ENCODE data around the gene UCN3.

Gene UCN3, protein sequence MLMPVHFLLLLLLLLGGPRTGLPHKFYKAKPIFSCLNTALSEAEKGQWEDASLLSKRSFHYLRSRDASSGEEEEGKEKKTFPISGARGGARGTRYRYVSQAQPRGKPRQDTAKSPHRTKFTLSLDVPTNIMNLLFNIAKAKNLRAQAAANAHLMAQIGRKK

DNA sequence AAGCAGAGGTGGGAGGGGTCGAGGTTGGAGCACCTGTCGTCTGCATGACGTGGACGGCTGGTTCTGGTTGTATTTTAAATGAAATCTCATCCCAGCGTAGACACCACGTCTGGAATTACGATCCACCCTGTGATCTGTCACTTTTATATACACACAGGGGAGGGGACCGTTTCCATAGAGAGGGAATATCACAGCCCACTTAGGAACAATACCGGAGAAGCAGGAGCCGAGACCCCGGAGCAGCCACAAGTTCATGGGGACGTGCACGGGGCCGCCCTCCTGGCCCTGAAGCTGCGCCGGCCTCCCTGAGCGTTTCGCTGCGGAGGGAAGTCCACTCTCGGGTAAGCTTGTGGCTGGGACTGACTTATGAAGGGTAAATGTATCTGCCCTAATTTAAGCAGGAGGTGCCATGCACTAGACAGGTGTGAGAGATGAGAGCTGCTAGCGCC is at the start of gene UCN3:
UCN3 (plus strand) TSS at position 77 of the 449 bp plus-strand sequence. CDS start 8,755 bp downstream, outside the sequence.
- no peak for DNase-seq (ENCODE audit: low spot score)

DNA sequence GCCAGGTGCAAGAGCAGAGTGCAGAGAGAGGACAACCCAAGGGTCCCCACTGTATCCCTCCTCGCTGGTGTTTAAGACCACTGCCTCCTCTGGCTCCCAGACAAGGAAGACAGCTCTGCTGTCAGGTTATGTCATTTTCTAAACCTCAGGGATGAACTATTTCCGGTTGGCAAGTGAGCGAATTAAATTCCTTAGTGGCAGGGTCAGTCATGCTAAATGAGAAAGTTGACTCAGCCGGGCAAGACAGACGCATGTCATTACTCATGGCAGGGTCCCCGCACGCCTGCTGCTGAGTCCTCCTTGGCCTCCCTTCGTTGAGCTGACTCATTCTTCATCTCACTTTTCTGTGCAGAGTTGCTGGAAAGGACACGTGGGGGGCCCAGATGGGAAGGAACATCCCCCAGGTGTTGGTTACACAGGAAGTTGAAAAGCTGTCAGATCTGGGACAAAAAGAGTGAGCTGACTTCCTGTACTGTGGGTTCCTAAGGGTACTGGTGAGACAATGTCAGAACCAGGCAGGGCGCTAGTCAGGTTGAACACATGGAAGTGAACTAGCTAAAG is 47.1 kb upstream of the UCN3 start:
- peak; percentile 73 for DNase-seq (ENCODE audit: low spot score)

DNA sequence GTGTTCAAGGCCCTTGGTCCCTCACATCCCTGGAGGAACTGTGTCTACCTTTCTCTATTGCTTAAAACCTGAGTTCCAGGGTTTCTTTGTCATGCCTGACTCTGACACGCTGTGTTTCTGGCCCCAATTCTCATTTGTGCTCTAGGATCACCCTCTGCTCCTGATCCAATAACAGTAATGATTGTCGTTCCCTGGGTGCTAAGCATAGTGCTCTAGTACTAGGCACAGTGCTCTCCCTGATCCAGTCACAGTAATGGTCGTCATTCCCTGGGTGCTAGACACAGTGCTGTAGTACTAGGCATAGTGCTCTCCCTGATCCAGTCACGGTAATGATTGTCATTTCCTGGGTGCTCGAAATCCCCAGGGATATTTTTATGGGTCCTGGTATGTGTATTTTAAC is 46.6 kb upstream of the UCN3 start:
- DNase-seq (ENCODE audit: low spot score), result no peak

DNA sequence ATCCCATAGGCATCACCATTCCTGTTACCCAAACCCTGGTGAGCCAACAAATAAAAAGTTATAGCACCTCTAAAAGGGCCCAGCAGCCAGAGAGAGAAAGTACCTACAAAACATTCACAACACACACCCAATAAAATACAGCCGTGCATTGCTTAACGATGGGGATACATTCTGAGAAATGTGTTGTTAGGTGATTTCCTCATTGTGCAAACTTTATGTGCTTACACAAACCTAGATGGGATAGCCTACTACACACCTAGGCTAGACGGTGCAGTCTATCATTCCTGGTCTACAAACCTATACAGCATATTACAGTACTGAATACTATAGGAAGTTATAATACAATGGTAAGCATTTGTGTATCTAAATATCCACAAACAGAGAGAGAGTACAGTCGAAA is 44.9 kb upstream of the UCN3 start:
- no peak for DNase-seq (ENCODE audit: low spot score)

DNA sequence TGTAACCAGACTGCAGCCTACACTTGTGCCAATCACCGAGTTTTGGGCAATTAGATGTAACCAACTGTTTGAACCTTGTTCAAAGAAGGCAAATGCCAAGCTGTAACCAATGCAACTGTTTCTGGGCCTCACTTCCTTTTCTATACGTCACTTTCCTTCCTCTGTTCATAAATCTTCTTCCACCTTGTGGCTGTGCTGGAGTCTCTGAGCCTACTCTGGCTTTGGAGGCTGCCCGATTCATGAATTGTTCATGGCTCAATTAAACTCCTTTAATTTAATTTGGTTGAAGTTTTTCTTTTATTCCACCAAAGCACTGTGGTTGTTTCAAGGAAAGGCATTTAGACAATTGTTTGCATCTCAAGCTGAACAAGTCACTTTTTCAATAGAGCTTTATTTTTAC is 43.5 kb upstream of the UCN3 start:
- no peak for DNase-seq (ENCODE audit: low spot score)

DNA sequence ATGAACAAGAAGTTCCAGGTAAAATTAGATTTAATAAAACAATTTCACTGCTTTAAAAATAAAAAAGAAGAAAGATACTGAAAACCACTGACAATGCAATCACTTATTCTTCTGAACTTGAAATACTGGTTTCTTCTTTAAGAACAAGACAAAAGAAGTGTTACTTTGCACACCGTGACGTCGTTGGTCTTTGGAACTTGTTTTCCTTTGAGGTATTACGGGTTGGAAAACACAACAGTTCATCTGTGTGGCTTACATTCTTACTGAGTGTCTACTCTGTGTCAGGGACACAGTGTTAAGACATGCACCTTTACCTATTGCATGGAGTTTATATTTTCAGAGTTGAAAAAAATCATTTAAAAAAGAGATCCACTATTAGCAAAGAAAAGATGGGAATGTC is 41.3 kb upstream of the UCN3 start:
- DNase-seq (ENCODE audit: low spot score), result no peak

DNA sequence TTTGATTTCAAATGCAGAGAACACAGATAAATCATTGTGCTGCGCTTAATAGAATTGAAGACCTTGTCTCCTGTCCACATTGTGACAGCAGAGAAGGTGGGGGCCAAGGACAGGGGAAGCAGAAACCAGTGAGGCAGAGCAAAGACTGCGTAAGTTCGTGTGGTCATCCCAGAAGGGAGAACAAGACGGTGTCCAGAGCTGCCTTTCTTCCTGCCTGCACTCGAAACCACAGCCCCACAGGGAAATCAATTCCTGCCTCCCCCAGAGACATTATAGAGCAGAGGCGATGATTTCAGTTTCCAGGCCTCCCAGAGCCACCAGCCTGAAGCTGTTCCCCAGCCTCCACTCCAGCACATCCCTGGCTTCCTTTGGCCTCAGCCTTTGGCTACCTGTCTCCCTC is 39.7 kb upstream of the UCN3 start:
- DNase-seq (ENCODE audit: low spot score), result no peak

DNA sequence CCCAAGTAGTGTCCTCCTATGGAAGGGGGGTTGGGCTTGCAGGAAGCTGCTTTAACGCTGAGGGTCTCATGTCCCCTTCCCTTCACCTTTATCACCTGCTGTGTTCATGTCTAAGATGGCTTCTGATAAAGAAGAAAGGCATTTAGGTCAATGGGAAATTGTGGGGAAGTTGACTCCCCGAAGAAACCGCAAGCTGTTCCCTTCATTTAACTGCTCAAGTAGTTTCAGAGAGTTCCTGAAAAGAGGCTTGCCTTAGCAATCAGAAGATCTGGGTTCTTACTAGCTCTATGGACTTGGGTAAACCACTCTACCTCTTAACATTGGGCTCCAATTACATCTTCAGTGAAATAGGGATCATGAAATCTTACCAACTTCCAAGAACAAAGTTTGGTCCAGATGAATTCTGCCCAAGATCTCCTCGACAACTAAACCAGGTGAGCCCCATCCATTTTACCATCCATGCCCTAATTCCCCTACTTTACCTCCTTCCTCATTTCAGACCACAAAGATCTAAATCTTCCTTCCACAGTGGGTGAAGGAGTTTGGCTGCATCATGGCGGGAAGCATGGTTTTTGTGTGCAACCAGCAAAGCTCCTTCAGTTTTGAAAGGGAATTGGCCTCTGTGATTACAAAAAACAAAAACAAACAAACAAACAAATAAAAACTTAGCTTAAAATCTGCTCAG is 30.4 kb upstream of the UCN3 start:
- DNase-seq (ENCODE audit: low spot score), result no peak

DNA sequence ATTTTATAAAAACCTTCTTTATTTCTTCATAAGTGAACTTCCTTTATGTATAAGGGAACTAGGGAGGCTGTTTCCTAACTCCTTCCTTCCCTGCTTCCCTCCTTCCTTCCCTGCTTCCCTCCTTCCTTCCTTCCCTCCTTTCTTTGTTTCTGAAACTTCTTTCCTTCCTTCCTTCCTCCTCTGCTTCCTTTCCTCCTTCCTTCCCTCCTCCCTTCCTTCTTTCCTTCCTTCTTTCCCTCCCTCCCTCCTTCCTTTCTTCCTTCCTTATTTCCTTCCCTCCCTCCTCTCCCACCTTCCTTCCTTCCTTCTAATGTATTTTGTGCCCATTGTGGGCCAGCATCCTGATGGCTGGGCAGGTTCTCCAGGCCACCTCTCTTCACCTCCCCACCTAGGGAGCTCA is 26.8 kb upstream of the UCN3 start:
- DNase-seq (ENCODE audit: low spot score), result no peak

DNA sequence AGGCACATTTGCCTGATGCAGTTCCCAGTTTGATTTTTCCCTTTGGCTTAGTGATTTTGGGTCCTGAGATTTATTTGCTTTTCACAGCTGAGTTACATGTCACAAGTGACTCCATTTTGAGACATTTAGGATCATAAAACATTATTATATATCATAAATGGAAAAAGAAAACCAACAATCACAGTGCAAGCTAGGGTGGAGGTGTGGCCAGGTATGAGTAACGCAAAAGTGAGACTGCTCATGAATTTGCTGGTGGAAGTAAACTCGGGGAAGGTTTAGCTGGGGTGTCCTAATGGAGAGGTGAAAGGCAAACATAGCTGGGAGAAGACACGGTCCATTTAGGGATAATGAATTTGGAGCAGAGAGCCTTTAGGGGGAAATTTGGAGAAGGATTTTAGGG is 21.7 kb upstream of the UCN3 start:
- DNase-seq (ENCODE audit: low spot score), result no peak

DNA sequence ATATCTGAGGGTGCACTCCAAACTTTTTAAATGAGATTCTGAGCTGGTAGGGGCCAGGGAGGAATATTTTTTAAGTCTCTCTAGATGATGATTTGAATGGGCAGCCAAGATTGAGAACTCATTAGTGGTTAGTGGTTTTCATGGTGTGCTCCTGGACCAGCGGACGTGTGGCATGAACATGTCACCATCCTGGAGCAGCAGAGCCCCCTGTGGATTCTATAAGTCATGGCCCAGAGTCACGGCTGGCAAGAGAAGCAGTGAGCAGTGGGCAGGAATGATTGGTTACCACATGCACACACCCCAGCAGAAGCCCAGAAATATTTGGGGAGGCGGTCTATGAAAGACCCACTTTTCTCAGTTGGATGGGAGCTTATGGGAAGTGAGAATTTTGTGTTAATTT is 21.2 kb upstream of the UCN3 start:
- no peak for DNase-seq (ENCODE audit: low spot score)

DNA sequence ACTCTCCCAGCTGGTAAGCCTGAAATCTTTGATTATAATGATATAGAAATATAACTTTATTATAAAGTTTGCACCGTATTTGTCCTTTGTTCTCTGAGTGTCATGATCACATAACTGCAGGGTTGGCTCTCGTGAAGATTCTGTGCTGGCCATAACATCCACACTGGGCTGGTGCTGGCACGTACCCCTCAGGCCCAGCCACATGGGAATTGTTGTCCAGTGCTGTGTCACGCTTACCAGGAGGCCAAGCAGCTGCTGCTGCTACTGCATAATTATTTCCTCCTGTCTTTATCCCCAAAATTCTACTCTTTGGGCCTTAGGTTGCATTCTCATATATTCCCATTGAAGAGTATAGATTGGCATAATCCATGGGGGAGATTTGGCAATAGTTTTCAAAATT is 20.8 kb upstream of the UCN3 start:
- DNase-seq (ENCODE audit: low spot score), result peak; percentile 11

DNA sequence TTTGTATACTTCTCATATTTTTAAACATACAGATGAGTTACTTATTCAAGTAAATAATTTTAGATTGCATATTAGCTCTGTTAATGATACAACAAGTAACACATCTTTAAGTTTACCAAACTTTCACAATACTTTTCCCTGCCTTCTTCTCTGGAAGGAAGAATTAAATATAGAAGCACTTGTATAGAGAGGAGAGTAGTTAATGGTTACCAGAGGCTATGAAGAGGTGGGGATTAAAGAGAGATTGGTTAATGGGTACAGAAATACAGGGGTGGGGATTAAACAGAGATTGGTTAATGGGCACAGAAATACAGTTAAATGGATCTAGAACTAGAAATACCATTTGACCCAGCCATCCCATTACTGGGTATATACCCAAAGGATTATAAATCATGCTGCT is 20.0 kb upstream of the UCN3 start:
- no peak for DNase-seq (ENCODE audit: low spot score)

DNA sequence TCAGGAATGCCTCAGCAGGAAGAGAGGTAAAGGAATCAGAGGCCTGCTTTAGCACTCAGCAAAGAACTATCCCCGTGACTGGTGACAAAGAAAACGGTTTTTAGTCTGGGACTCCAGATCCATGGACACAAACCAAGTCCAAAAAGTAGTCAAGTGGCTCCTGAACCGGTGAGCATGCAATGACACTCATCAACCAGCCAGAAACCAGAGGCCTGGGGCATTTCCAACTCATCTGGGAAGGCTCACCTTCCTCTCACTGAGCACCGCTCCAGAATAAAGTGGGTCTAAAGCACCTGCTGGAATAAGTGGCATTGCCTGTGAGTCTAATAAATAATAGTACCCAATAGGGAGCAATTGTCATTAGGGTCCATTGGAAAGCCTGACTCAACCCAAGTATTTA is 17.9 kb upstream of the UCN3 start:
- DNase-seq (ENCODE audit: low spot score), result no peak

DNA sequence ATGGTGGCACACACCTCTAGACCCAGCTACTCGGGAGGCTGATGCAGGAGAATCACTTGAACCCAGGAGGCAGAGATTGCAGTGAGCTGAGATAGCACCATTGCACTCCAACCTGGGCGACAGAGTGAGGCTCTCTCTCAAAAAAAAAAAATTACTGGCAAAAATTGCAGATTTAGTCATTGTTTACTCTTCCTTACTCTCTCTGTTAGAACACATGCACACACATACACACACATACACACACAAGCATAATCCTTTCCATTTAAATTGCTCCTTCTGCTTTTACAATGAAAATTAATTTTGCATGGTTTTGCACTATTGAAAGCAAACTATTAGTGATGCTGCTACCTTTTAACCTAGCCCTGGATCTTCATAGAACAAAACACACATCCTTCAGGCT is 15.4 kb upstream of the UCN3 start:
- DNase-seq (ENCODE audit: low spot score), result no peak

DNA sequence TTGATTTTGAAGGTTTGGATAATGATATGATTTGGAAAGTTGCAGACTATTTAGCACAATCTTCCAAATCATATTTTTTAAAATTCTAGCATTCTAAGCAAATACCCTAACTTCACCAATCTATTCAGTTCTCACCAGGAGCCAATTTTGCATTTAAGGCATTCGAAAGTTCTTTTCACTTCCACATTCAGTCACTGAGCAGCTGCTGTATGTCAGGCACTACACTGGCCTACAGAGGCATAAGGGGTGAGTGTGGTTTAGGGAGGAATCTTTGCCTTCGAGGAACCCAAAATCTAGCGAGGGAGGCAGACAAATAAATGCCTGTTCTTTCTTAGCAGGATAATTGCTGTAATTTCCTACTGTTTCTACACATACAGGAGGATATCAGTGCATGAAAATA is 10.7 kb upstream of the UCN3 start:
- no peak for DNase-seq (ENCODE audit: low spot score)

DNA sequence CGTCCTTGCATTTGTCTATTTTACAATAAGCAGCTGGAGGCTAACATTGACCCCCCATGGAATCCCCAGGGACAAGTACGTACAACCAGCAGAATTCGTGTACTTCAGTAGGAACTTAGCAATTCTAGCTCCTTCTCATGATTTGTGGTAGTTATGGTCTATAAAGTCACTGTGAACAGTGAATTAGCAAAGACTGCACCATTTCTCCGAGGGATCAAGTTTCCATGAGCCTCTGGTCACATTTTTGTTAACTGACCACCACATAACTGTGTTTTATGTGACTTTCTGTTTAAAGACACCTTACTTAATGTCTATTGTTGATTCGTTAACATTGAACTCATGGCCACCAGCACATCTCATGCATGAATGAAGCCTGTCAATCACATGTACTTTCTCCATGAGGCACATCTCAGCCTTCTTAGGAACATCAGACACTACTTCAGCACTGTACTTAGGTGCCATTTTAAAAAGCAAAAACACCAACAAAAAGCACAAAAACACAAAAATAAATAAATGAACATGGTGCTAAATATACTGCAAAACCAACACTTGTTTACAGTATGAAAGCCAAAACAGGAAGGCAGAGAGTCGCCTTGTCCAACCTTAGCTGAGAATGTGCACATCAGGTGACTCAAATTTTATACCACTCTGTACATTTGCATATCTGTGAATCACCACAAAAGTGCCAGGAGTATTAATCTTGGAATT is 9.0 kb upstream of the UCN3 start:
- no peak for DNase-seq (ENCODE audit: low spot score)

DNA sequence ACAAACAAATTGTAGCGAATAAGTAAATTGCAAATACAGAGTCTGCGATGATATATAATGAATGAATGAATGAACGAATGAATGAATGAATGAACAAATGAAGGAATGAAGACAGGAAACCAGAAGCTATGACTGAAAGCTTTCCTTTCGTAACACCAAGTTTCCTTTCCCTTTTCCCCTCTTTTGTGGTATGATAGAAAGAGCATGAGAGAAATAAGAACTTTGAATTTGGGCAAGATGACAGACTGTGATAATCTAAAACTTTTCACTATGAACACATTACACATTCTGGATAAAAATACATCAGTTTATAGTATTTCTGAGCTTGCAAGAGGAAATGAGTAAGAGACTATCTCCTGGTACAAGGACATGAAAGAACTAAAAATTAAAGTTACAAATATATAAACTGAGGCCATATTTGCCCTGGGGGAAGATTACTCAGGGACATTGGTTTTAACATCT is 8.4 kb upstream of the UCN3 start:
- no peak for DNase-seq (ENCODE audit: low spot score)

DNA sequence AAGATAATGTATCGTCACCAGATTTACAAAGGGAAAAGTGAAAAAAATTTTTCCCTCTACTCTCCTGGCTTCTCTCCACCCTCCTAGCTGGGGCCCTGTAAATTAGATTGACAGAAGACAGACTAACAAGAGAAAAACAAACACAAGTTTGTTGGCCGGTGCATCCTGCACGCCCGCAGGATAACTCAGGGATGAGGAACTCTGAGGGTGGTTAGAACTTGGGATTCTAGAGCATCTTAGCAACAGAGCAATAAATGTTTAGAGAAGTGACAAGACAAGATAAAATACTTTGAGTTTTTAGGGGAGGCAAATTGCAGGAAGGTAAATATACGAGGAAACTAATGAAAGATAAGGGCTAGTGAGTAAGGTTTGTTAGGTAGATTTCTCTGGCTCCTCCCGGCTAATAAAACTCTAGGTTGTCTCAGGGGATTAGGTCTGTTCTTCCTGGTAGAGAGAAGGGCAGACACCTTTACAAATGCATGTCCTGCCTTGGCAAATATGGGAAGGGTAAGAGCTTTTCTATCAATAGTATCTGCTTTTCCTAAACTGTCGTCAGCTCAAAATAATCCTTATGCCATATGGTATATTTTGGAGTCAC is 4.3 kb upstream of the UCN3 start:
- no peak for DNase-seq (ENCODE audit: low spot score)

DNA sequence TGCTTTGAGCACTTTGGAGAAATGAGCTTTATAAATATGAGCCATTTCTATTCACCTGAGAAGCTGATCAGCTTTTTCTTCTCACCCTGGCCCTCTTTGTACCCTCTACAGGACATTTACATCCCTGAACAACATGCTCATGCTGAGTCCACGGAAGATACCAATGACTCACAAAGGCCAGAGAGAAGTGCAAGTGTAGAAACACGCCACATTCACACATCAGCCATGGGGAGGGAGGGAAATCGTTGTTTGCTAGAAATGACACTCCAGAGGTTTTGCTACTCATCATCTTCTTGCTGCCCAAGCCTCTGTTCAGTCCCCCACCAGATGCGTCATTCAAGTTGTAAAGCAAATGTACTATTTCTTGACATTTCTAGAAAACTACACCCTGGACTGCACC is 2.8 kb upstream of the UCN3 start:
- no peak for DNase-seq (ENCODE audit: low spot score)

DNA sequence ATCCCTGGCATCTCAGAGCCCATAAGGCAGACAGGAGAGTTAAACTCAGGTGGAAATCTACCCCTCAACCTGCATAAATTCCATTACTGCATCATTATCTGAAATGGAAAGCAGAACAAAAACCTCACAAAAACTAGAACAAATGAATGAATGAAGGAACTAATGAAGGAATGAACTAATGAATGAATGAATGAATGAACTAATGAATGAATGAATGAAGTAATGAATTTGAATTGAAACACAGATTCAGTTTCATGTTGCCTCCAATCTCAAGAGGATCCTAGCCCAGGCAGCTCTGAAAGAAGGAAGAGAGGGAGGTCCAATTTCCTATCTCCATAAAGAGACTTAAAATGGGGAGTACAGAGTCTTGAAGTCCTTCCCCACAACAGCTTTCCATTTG is 1.9 kb upstream of the UCN3 start:
- DNase-seq (ENCODE audit: low spot score), result no peak

DNA sequence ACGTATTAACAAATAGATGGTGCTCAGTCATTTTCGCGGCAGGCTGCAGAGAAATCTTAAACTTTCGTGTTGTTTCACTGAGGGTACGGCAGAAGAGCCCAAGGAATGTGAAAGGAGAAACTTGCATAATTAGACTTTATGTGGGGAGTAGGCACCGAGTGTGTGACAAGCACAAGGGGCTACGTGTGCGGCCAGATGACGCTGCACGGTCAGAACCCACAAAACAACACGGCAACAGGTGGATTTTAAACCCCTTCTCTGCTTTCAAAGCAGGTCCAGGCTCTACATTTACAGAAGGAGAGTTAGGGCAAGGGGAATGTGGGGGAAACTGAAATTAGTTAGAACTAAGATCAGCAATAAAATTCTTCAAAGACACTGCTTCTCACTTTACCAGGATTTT is 392 bp upstream of the UCN3 start:
- no peak for DNase-seq (ENCODE audit: low spot score)

DNA sequence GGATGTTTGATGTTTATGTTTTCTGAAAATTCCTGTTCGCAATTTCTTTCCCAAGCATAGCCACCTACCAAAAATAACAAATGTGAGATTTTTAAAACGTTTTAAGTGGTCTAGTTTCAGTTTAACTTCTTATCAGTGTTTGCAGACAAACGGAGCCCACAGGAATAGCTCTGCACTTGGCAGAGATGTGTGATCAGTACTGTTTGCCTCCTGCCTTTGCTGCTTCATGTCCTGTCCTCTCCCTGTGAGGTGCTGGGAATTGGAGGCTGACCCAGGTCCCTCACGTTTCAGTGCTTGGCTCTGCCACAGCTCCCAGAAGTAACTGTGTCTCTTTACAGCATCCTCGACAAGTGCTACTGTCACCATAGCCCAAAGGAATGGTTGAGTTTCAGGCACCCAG is 1.2 kb downstream of the UCN3 start:
- no peak for DNase-seq (ENCODE audit: low spot score)
